ENCODE measurements around the gene PVRIG. TPM values are rescaled to one million over a fixed set of nuclear protein-coding genes. Genes with fewer than 3 reads are reported as not detected.
"Not testable (repeated sequence)": the region's sequence is repeated elsewhere in the genome, so short reads cannot be mapped to it uniquely, and the experiment has no call there.

The PVRIG gene
- not detected for polyA plus RNA-seq (2013, experiment 1 of 2)
- not detected for polyA plus RNA-seq (2013, experiment 2 of 2)

- H3K79me1 ChIP-seq (ENCODE audit: low read length); H3K9ac ChIP-seq (ENCODE audit: low read length); H3K27me3 ChIP-seq (ENCODE audit: insufficient read depth, low read length, poor library complexity); H3K27ac ChIP-seq (ENCODE audit: low read depth, low read length); H3K18ac ChIP-seq (ENCODE audit: low read length); H3K4me3 ChIP-seq (ENCODE audit: low read length); H3K56ac ChIP-seq (ENCODE audit: low read length); H4K5ac ChIP-seq (ENCODE audit: low read length); DNase-seq; H3K23ac ChIP-seq (ENCODE audit: low read length); H3K4me2 ChIP-seq (ENCODE audit: low read length); H3K4me1 ChIP-seq (ENCODE audit: control insufficient read depth, low read depth, low read length); H3K79me2 ChIP-seq (ENCODE audit: control insufficient read depth, insufficient read depth, low read length); H2AK5ac ChIP-seq (ENCODE audit: low read length); H3K36me3 ChIP-seq (ENCODE audit: control insufficient read depth, insufficient read depth, low read length); H2BK120ac ChIP-seq (ENCODE audit: low read depth, low read length); H3K4ac ChIP-seq (ENCODE audit: low read depth, low read length); H2BK5ac ChIP-seq (ENCODE audit: low read length); H2BK15ac ChIP-seq (replicated peaks; ENCODE audit: low read depth); H4K8ac ChIP-seq (ENCODE audit: low read depth, low read length): not testable (repeated sequence)
- no CpG with 5 or more reads among the region's 27 CpGs for WGBS (ENCODE audit: extremely low coverage, insufficient coverage, low lambda C conversion rate)
Measured at GRCh38 chr7:100219801-100220585, at the start of gene PVRIG. TSS of gene PVRIG (plus strand) at chr7:100219949. CDS start at chr7:100219971, 22 bp downstream.

DNA sequence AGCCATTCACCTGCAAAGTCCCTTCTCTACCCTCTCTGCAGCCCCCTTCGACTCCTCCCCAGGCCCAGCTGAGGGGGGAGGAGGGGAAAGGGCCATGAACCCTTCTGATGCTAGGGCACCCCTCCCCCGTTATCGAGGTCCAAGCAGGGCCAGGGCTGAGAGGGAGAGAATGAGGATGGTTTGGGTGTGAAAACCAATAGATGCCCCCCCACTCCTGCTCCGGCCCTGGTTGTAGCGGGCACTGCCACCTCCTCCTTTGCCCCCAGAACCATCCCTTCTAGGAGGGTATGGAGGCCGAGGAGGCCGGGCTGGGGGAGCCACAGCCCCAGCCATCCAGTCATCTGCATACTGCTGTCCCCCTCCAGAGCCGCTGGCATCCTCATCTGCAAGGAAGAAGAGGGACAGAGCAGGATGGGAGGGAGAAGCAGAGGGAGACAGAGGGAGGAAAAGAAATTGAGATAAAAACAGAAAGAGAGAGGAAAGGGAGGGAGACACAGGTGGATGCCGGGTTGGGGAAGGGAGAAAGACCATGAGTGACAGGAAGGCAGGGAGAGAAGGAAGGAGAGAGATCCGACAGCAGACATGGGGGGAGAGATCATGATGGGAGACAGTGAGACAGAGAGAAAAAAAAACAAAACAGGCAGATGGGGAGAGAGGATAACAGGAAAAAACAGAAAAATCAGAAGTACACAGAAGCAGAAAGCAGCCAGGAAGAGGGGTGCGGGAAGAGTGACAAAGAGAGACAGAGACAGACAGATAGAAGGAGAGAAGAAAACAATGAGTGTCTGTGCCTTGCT, 49.5 kb upstream of the PVRIG start:
- Histone ChIP-seq H3K79me2 (ENCODE audit: control insufficient read depth, insufficient read depth, low read length) (no peaks in the 10 kb centered on the region), H3K56ac (ENCODE audit: low read length) (no peak overlapping the region), H3K79me1 (ENCODE audit: low read length) (no peaks in the 10 kb centered on the region), H3K36me3 (ENCODE audit: control insufficient read depth, insufficient read depth, low read length) (no peaks in the 10 kb centered on the region), H3K4me2 (ENCODE audit: low read length) (no peak overlapping the region), H3K9ac (ENCODE audit: low read length) (no peak overlapping the region), H2BK5ac (ENCODE audit: low read length) (no peak overlapping the region), H2AK5ac (ENCODE audit: low read length) (no peak overlapping the region), H3K4me3 (ENCODE audit: low read length) (no peak overlapping the region), H3K23ac (ENCODE audit: low read length) (no peak overlapping the region), H4K5ac (ENCODE audit: low read length) (no peak overlapping the region), H3K4ac (ENCODE audit: low read depth, low read length) (no peak overlapping the region), H2BK120ac (ENCODE audit: low read depth, low read length) (no peak overlapping the region), H4K8ac (ENCODE audit: low read depth, low read length) (no peak overlapping the region), H3K18ac (ENCODE audit: low read length) (no peak overlapping the region), H2BK15ac (replicated peaks; ENCODE audit: low read depth) (no peak overlapping the region), H3K27me3 (ENCODE audit: insufficient read depth, low read length, poor library complexity) (no peaks in the 10 kb centered on the region), H3K27ac (ENCODE audit: low read depth, low read length) (no peak overlapping the region), H3K4me1 (ENCODE audit: control insufficient read depth, low read depth, low read length) (peaks cover 11% of the 10 kb centered on the region)
- WGBS (ENCODE audit: extremely low coverage, insufficient coverage, low lambda C conversion rate): no CpG with 5 or more reads among the region's 11 CpGs
- DNase-seq: no peak

- Histone ChIP-seq H3K4ac (ENCODE audit: low read depth, low read length) (no peak overlapping the region), H2BK15ac (replicated peaks; ENCODE audit: low read depth) (no peak overlapping the region), H3K4me1 (ENCODE audit: control insufficient read depth, low read depth, low read length) (peaks cover 11% of the 10 kb centered on the region), H3K79me1 (ENCODE audit: low read length) (peaks cover 3% of the 10 kb centered on the region), H3K56ac (ENCODE audit: low read length) (peak overlapping the region; percentile 22), H3K79me2 (ENCODE audit: control insufficient read depth, insufficient read depth, low read length) (no peaks in the 10 kb centered on the region), H3K18ac (ENCODE audit: low read length) (peak overlapping the region; percentile 18), H3K4me2 (ENCODE audit: low read length) (peak overlapping the region; percentile 58), H3K4me3 (ENCODE audit: low read length) (no peak overlapping the region), H3K27me3 (ENCODE audit: insufficient read depth, low read length, poor library complexity) (no peaks in the 10 kb centered on the region), H3K27ac (ENCODE audit: low read depth, low read length) (no peak overlapping the region), H2BK120ac (ENCODE audit: low read depth, low read length) (no peak overlapping the region), H2BK5ac (ENCODE audit: low read length) (no peak overlapping the region), H2AK5ac (ENCODE audit: low read length) (no peak overlapping the region), H4K8ac (ENCODE audit: low read depth, low read length) (no peak overlapping the region), H4K5ac (ENCODE audit: low read length) (no peak overlapping the region), H3K9ac (ENCODE audit: low read length) (peak overlapping the region; percentile 22), H3K36me3 (ENCODE audit: control insufficient read depth, insufficient read depth, low read length) (no peaks in the 10 kb centered on the region), H3K23ac (ENCODE audit: low read length) (no peak overlapping the region)
- no CpG with 5 or more reads among the region's 61 CpGs for WGBS (ENCODE audit: extremely low coverage, insufficient coverage, low lambda C conversion rate)
- DNase-seq: peak; percentile 34
Measured at GRCh38 chr7:100171087-100171681, 48.6 kb upstream of the PVRIG start.

DNA sequence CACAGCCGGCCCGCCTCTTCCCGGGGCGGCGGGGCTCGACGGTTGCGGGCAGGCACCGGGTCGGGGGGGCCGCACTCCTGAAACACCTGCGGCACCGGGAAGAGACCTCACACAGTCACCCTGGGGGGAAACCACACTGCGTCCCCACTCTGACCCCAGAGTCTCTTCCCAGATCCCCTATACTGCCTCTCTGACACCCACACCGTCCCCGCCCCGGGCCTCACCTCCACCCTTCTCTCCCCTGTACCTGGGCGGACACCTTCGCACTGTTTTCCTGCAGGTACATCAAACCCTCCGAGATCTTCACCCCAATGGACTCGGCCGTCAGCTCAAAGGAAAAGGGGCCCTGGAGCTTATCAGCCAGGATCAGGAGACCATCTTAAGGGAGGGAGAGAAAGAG, 47.9 kb upstream of the PVRIG start:
- Histone ChIP-seq H3K4me2 (ENCODE audit: low read length) (peak overlapping the region; percentile 4), H2AK5ac (ENCODE audit: low read length) (no peak overlapping the region), H2BK15ac (replicated peaks; ENCODE audit: low read depth) (no peak overlapping the region), H4K8ac (ENCODE audit: low read depth, low read length) (no peak overlapping the region), H3K79me1 (ENCODE audit: low read length) (peaks cover 6% of the 10 kb centered on the region), H3K27me3 (ENCODE audit: insufficient read depth, low read length, poor library complexity) (no peaks in the 10 kb centered on the region), H3K4me3 (ENCODE audit: low read length) (no peak overlapping the region), H3K4ac (ENCODE audit: low read depth, low read length) (no peak overlapping the region), H3K9ac (ENCODE audit: low read length) (no peak overlapping the region), H2BK120ac (ENCODE audit: low read depth, low read length) (no peak overlapping the region), H3K18ac (ENCODE audit: low read length) (peak overlapping the region; percentile 18), H2BK5ac (ENCODE audit: low read length) (no peak overlapping the region), H3K79me2 (ENCODE audit: control insufficient read depth, insufficient read depth, low read length) (peaks cover 2% of the 10 kb centered on the region), H3K27ac (ENCODE audit: low read depth, low read length) (no peak overlapping the region), H3K36me3 (ENCODE audit: control insufficient read depth, insufficient read depth, low read length) (no peaks in the 10 kb centered on the region), H3K23ac (ENCODE audit: low read length) (no peak overlapping the region), H4K5ac (ENCODE audit: low read length) (no peak overlapping the region), H3K56ac (ENCODE audit: low read length) (no peak overlapping the region), H3K4me1 (ENCODE audit: control insufficient read depth, low read depth, low read length) (peaks cover 12% of the 10 kb centered on the region)
- WGBS (ENCODE audit: extremely low coverage, insufficient coverage, low lambda C conversion rate): no CpG with 5 or more reads among the region's 22 CpGs
- DNase-seq: no peak

DNA sequence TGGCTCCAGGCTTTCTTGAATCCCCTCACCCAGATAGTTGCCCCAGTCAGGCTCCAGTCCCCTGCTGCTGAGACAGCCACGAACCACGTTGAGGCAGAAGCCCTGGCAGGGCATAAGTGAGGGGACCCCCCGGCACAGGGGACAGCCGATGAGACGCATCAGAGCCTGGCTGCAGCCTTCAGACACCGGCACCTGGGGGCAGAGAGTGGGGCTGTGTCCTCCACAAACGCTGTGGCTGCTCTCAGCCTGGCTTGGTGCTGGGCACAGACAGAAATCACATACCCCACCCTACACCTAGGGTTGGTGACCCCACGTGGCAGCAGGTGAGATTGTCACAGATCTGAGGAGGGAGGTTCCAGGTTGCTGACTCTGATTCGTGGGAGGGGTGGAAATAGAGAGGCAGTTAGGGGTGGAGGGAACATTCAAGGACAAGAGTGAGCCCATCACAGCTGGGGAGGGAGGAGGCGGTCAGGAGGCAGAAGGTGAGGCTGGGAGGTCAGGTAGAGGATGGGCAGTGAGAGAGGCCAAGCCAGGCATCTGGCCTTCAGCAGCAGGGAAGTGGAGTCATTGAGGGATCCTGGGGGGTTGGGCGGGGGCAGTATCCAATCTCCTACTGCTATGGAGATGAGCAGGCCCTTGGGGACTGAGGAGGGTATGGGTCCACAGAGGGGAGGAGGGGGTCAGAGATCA, 45.8 kb upstream of the PVRIG start:
- whole genome bisulfite sequencing (ENCODE audit: extremely low coverage, insufficient coverage, low lambda C conversion rate): no CpG with 5 or more reads among the region's 11 CpGs
- H3K79me2 ChIP-seq (ENCODE audit: control insufficient read depth, insufficient read depth, low read length): peaks cover 2% of the 10 kb centered on the region
- no peak overlapping the region for H3K4me2 ChIP-seq (ENCODE audit: low read length)
- peaks cover 5% of the 10 kb centered on the region for H3K4me1 ChIP-seq (ENCODE audit: control insufficient read depth, low read depth, low read length)
- no peak overlapping the region for H2BK120ac ChIP-seq (ENCODE audit: low read depth, low read length)
- H3K36me3 ChIP-seq (ENCODE audit: control insufficient read depth, insufficient read depth, low read length): no peaks in the 10 kb centered on the region
- no peak overlapping the region for H3K18ac ChIP-seq (ENCODE audit: low read length)
- no peak for DNase-seq
- no peak overlapping the region for H3K4ac ChIP-seq (ENCODE audit: low read depth, low read length)
- no peak overlapping the region for H2BK15ac ChIP-seq (replicated peaks; ENCODE audit: low read depth)
- H4K8ac ChIP-seq (ENCODE audit: low read depth, low read length): no peak overlapping the region
- no peak overlapping the region for H3K56ac ChIP-seq (ENCODE audit: low read length)
- H3K4me3 ChIP-seq (ENCODE audit: low read length): no peak overlapping the region
- no peak overlapping the region for H3K9ac ChIP-seq (ENCODE audit: low read length)
- H3K79me1 ChIP-seq (ENCODE audit: low read length): peaks cover 6% of the 10 kb centered on the region
- H3K27ac ChIP-seq (ENCODE audit: low read depth, low read length): no peak overlapping the region
- no peak overlapping the region for H4K5ac ChIP-seq (ENCODE audit: low read length)
- H3K23ac ChIP-seq (ENCODE audit: low read length): no peak overlapping the region
- H2AK5ac ChIP-seq (ENCODE audit: low read length): no peak overlapping the region
- H3K27me3 ChIP-seq (ENCODE audit: insufficient read depth, low read length, poor library complexity): no peaks in the 10 kb centered on the region
- no peak overlapping the region for H2BK5ac ChIP-seq (ENCODE audit: low read length)
